Measurements from ENCODE around the gene CYP2S1.

GRCh38 chr19:41214161-41214560, 21.1 kb downstream of the CYP2S1 start:
- TF ChIP-seq POLR2A (IDR thresholded peaks at IDR 0.05) (no peak), CTCF (IDR thresholded peaks at IDR 0.05) (no peak), POLR2AphosphoS5 (IDR thresholded peaks at IDR 0.05) (no peak)

All from breast epithelium (tissue), 3 donors.